GM18907 (cell line): ENCODE measurements around the gene RFPL2.

ENCODE experiments used
- ATAC-seq: cut with Tn5 transposase; IDR thresholded peaks from one replicate; pipeline ENCODE4 v1.9.1; 2021; ENCODE audit warnings: mild to moderate bottlenecking, moderate library complexity; ENCODE audit not compliant: unreplicated experiment

RFPL2 gene

GRCh38 chr22:32204856-32205722, at the start of gene RFPL2:
Gene RFPL2, minus strand, starts transcription at chr22:32205073. Its CDS starts 2,622 bp downstream, at chr22:32202451.
- no peak for ATAC-seq

- ATAC-seq: no peak
Observed at GRCh38 chr22:32249231-32249630, 44.4 kb upstream of the RFPL2 start.

- no peak for ATAC-seq
Observed at GRCh38 chr22:32248276-32248675, 43.4 kb upstream of the RFPL2 start.

GRCh38 chr22:32246166-32246565, 41.3 kb upstream of the RFPL2 start:
- ATAC-seq: no peak

- no peak for ATAC-seq
Observed at GRCh38 chr22:32245042-32245441, 40.2 kb upstream of the RFPL2 start.

GRCh38 chr22:32244547-32244946, 39.7 kb upstream of the RFPL2 start:
- ATAC-seq: no peak

- ATAC-seq: no peak
Observed at GRCh38 chr22:32240461-32240860, 35.6 kb upstream of the RFPL2 start.

GRCh38 chr22:32237906-32238305, 33.0 kb upstream of the RFPL2 start:
- ATAC-seq: no peak

GRCh38 chr22:32236970-32237369, 32.1 kb upstream of the RFPL2 start:
- ATAC-seq: no peak

- no peak for ATAC-seq
Observed at GRCh38 chr22:32233091-32233490, 28.2 kb upstream of the RFPL2 start.

- no peak for ATAC-seq
Observed at GRCh38 chr22:32232191-32232830, 27.4 kb upstream of the RFPL2 start.

GRCh38 chr22:32226326-32227104, 21.6 kb upstream of the RFPL2 start:
- ATAC-seq: no peak

GRCh38 chr22:32222991-32223390, 18.1 kb upstream of the RFPL2 start:
- no peak for ATAC-seq

GRCh38 chr22:32219026-32219425, 14.2 kb upstream of the RFPL2 start:
- no peak for ATAC-seq

GRCh38 chr22:32218470-32218869, 13.6 kb upstream of the RFPL2 start:
- ATAC-seq: no peak

- no peak for ATAC-seq
Observed at GRCh38 chr22:32217465-32217864, 12.6 kb upstream of the RFPL2 start.

- ATAC-seq: no peak
Observed at GRCh38 chr22:32216911-32217310, 12.0 kb upstream of the RFPL2 start.

- ATAC-seq: no peak
Observed at GRCh38 chr22:32211011-32211410, 6.1 kb upstream of the RFPL2 start.

GRCh38 chr22:32208681-32209080, 3.8 kb upstream of the RFPL2 start:
- no peak for ATAC-seq

GRCh38 chr22:32207971-32208480, 3.2 kb upstream of the RFPL2 start:
- ATAC-seq: no peak
